GM19193 (cell line): Measurements from ENCODE around the gene CEP295NL.

Experiments used
- POLR2A ChIP-seq: IDR thresholded peaks from 4 replicates; pipeline ENCODE4 v1.6.1; 2011; ENCODE audit not compliant: insufficient read depth, insufficient read length; ENCODE audit errors: extremely low read depth

CEP295NL gene

GRCh38 chr17:78870621-78871020 lies 32.4 kb downstream of the CEP295NL start:
- no peak for TF ChIP-seq POLR2A

- TF ChIP-seq POLR2A: no peak
These were observed 34.6 kb downstream of the CEP295NL start for GRCh38 chr17:78868391-78868790.

- TF ChIP-seq POLR2A: no peak
These were observed 37.2 kb downstream of the CEP295NL start for GRCh38 chr17:78865682-78866390.

- no peak for TF ChIP-seq POLR2A
These were observed 38.9 kb downstream of the CEP295NL start for GRCh38 chr17:78864117-78864516.

GRCh38 chr17:78862073-78863023 lies 40.7 kb downstream of the CEP295NL start:
- TF ChIP-seq POLR2A: no peak

- no peak for TF ChIP-seq POLR2A
These were observed 41.8 kb downstream of the CEP295NL start for GRCh38 chr17:78861229-78861628.

- no peak for TF ChIP-seq POLR2A
These were observed 44.0 kb downstream of the CEP295NL start for GRCh38 chr17:78859051-78859450.

- TF ChIP-seq POLR2A: no peak
These were observed 45.7 kb downstream of the CEP295NL start for GRCh38 chr17:78857266-78857665.

GRCh38 chr17:78855561-78856165 lies 47.3 kb downstream of the CEP295NL start:
- no peak for TF ChIP-seq POLR2A

GRCh38 chr17:78854508-78854907 lies 48.5 kb downstream of the CEP295NL start:
- TF ChIP-seq POLR2A: no peak

- no peak for TF ChIP-seq POLR2A
These were observed 49.0 kb downstream of the CEP295NL start for GRCh38 chr17:78853926-78854394.

- TF ChIP-seq POLR2A: no peak
These were observed 50.3 kb downstream of the CEP295NL start for GRCh38 chr17:78852709-78853121.

GRCh38 chr17:78849026-78849425 lies 54.0 kb downstream of the CEP295NL start:
- TF ChIP-seq POLR2A: no peak

- no peak for TF ChIP-seq POLR2A
These were observed 55.9 kb downstream of the CEP295NL start for GRCh38 chr17:78847052-78847451.

- TF ChIP-seq POLR2A: no peak
These were observed 58.5 kb downstream of the CEP295NL start for GRCh38 chr17:78844301-78845005.

- no peak for TF ChIP-seq POLR2A
These were observed 60.0 kb downstream of the CEP295NL start for GRCh38 chr17:78842881-78843565.
